ENCODE results near the gene CCAR1.
A peak's percentile ranks its signal among the peaks of the same experiment; 100 is the strongest.
"Not testable (repeated sequence)": the region's sequence is repeated elsewhere in the genome, so short reads cannot be mapped to it uniquely, and the experiment has no call there.

CCAR1 gene

GRCh38 chr10:68720793-68721672, at the start of gene CCAR1:
Gene CCAR1 (plus strand): TSS chr10:68721239. CDS start chr10:68722505, 1,266 bp downstream.
- peak; percentile 95 to 97 for DNase-seq

- no peak for DNase-seq
These were observed 36.6 kb upstream of the CCAR1 start for GRCh38 chr10:68684413-68684812.

- no peak for DNase-seq
These were observed 25.0 kb upstream of the CCAR1 start for GRCh38 chr10:68696018-68696417.

- no peak for DNase-seq
These were observed 23.9 kb upstream of the CCAR1 start for GRCh38 chr10:68697106-68697505.

- no peak for DNase-seq
These were observed 20.8 kb upstream of the CCAR1 start for GRCh38 chr10:68700197-68700596.

- no peak for DNase-seq
These were observed 15.5 kb upstream of the CCAR1 start for GRCh38 chr10:68705548-68705947.

- DNase-seq: not testable (repeated sequence)
These were observed 12.1 kb upstream of the CCAR1 start for GRCh38 chr10:68708987-68709386.

- DNase-seq: not testable (repeated sequence)
These were observed 8.0 kb upstream of the CCAR1 start for GRCh38 chr10:68713065-68713464.

GRCh38 chr10:68717435-68717834, 3.6 kb upstream of the CCAR1 start:
- DNase-seq: no peak

GRCh38 chr10:68721673-68722335, 765 bp downstream of the CCAR1 start:
- no peak for DNase-seq

- DNase-seq: no peak
These were observed 4.0 kb downstream of the CCAR1 start for GRCh38 chr10:68725016-68725415.

- DNase-seq: no peak
These were observed 6.1 kb downstream of the CCAR1 start for GRCh38 chr10:68727146-68727545.

- DNase-seq: no peak
These were observed 11.6 kb downstream of the CCAR1 start for GRCh38 chr10:68732651-68733050.

GRCh38 chr10:68734349-68734748, 13.3 kb downstream of the CCAR1 start:
- no peak for DNase-seq

GRCh38 chr10:68735119-68735518, 14.1 kb downstream of the CCAR1 start:
- no peak for DNase-seq

- DNase-seq: not testable (repeated sequence)
These were observed 14.7 kb downstream of the CCAR1 start for GRCh38 chr10:68735739-68736138.

GRCh38 chr10:68740676-68741075, 19.6 kb downstream of the CCAR1 start:
- DNase-seq: not testable (repeated sequence)

- no peak for DNase-seq
These were observed 21.4 kb downstream of the CCAR1 start for GRCh38 chr10:68742397-68742796.

GRCh38 chr10:68752711-68753350, 31.8 kb downstream of the CCAR1 start:
- no peak for DNase-seq

GRCh38 chr10:68756246-68756645, 35.2 kb downstream of the CCAR1 start:
- DNase-seq: no peak

GRCh38 chr10:68756766-68757165, 35.7 kb downstream of the CCAR1 start:
- no peak for DNase-seq

GRCh38 chr10:68759223-68759863, 38.3 kb downstream of the CCAR1 start:
- DNase-seq: no peak

- DNase-seq: no peak
These were observed 38.9 kb downstream of the CCAR1 start for GRCh38 chr10:68759967-68760366.

Measured in activated T-cell treated with anti-CD3 and anti-CD28 coated beads, Interleukin-2, amount 50 U/mL, for 48 hours (primary cell).